Measurements from ENCODE around the gene TUBB2B.

TUBB2B gene

GRCh38 chr6:3176562-3177355 lies 50.7 kb downstream of the TUBB2B start:
- ChIA-PET CTCF (interaction anchor here (0.6 kb wide), 1 partner anchor 17 kb away, joined by 3 read pairs; no protein-coding TSS in a partner anchor), POLR2A (ENCODE audit: low non-redundant PET) (no interaction called here)
- TF ChIP-seq CTCF (conservative IDR thresholded peaks at IDR 0.05; ENCODE audit: low read depth), result no peak
- peak; percentile 88 for DNase-seq (ENCODE audit: low spot score)
- H3K27ac ChIP-seq, result no peak overlapping the region

GRCh38 chr6:3175715-3176402 lies 51.6 kb downstream of the TUBB2B start:
- no peak for TF ChIP-seq CTCF (conservative IDR thresholded peaks at IDR 0.05; ENCODE audit: low read depth)
- DNase-seq (ENCODE audit: low spot score), result no peak
- POLR2A ChIA-PET (ENCODE audit: low non-redundant PET), result no interaction called here
- CTCF ChIA-PET, result no interaction called here
- H3K27ac ChIP-seq, result no peak overlapping the region

Measured in RWPE1 (cell line).